NT2/D1 (cell line): ENCODE data around the gene ZFR.

Experiments
- SUZ12 ChIP-seq: IDR thresholded peaks from 2 replicates; pipeline ENCODE4 v1.6.1; 2011; ENCODE audit not compliant: insufficient read length, insufficient read depth; ENCODE audit errors: extremely low read depth
- YY1 ChIP-seq: IDR thresholded peaks from 2 replicates; pipeline ENCODE4 v1.6.1; 2011; ENCODE audit not compliant: insufficient read length, insufficient read depth
- ZNF274 ChIP-seq: IDR thresholded peaks from 2 replicates; pipeline ENCODE4 v1.6.1; 2011; ENCODE audit warnings: mild to moderate bottlenecking, low read depth, low read length

GRCh38 chr5:32378966-32379365 lies 65.6 kb downstream of the ZFR start:
- no peak for TF ChIP-seq YY1
- no peak for TF ChIP-seq ZNF274
- TF ChIP-seq SUZ12 = no peak
